HepG2 (cell line): ENCODE measurements around the gene PSKH1. TPM values are rescaled to one million over a fixed set of nuclear protein-coding genes. Genes with fewer than 3 reads are reported as not detected.

Source experiments
- ATM ChIP-seq: fragments of 450-650 bp; IDR thresholded peaks from 2 replicates; pipeline ENCODE4 v1.7.1; 2017; ENCODE audit warnings: mild to moderate bottlenecking, borderline replicate concordance
- BATF2 ChIP-seq: sonication (generic); formaldehyde crosslinking; IDR thresholded peaks from 2 replicates; pipeline ENCODE4 v1.8.0; 2022; ENCODE audit warnings: mild to moderate bottlenecking, missing genetic modification reagents, moderate library complexity
- CENPBD1 ChIP-seq: sonication (generic); formaldehyde crosslinking; IDR thresholded peaks from 2 replicates; pipeline ENCODE4 v1.8.0; 2022; ENCODE audit warnings: missing genetic modification reagents, low read depth, mild to moderate bottlenecking, borderline replicate concordance
- ELF3 ChIP-seq: IDR thresholded peaks from 2 replicates; pipeline ENCODE4 v1.6.1; 2016; ENCODE audit warnings: missing genetic modification reagents, missing compliant biosample characterization
- GLI4 ChIP-seq: sonication (generic); formaldehyde crosslinking; IDR thresholded peaks from 2 replicates; pipeline ENCODE4 v1.5.1; 2020; ENCODE audit warnings: missing genetic modification reagents, mild to moderate bottlenecking, moderate library complexity, borderline replicate concordance
- GRHL1 ChIP-seq: sonication (generic); formaldehyde crosslinking; conservative IDR thresholded peaks from 2 replicates; pipeline ENCODE4 v1.8.0; 2022; ENCODE audit warnings: missing genetic modification reagents
- IRF2 ChIP-seq: IDR thresholded peaks from 2 replicates; pipeline ENCODE4 v1.6.1; 2018; ENCODE audit warnings: missing genetic modification reagents, missing compliant biosample characterization
- NFYB ChIP-seq: sonication (generic); formaldehyde crosslinking; IDR thresholded peaks from 2 replicates; pipeline ENCODE4 v1.4.0; 2020; ENCODE audit warnings: missing genetic modification reagents
- NPAS2 ChIP-seq: sonication (generic); formaldehyde crosslinking; IDR thresholded peaks from 2 replicates; pipeline ENCODE4 v1.8.0; 2022; ENCODE audit warnings: mild to moderate bottlenecking, missing genetic modification reagents, borderline replicate concordance
- PHB2 ChIP-seq: fragments of 450-650 bp; IDR thresholded peaks from 2 replicates; pipeline ENCODE4 v1.6.1; 2018; ENCODE audit not compliant: partially characterized antibody
- SETDB1 ChIP-seq: sonication (generic); formaldehyde crosslinking; IDR thresholded peaks from 2 replicates; pipeline ENCODE4 v1.5.1; 2020; ENCODE audit warnings: missing genetic modification reagents, mild to moderate bottlenecking, borderline replicate concordance
- TBP ChIP-seq: sonication (generic); formaldehyde crosslinking; IDR thresholded peaks from 2 replicates; pipeline ENCODE4 v1.5.0; 2020; ENCODE audit warnings: missing genetic modification reagents
- TP53 ChIP-seq: sonication (generic); formaldehyde crosslinking; conservative IDR thresholded peaks from 2 replicates; pipeline ENCODE4 v1.4.0; 2020; ENCODE audit warnings: missing genetic modification reagents
- ZNF10 ChIP-seq: sonication (generic); formaldehyde crosslinking; IDR thresholded peaks from 2 replicates; pipeline ENCODE4 v1.4.0; 2020; ENCODE audit warnings: mild to moderate bottlenecking, low read depth, missing genetic modification reagents, borderline replicate concordance
- ZNF367 ChIP-seq: sonication (generic); formaldehyde crosslinking; IDR thresholded peaks from 2 replicates; pipeline ENCODE4 v1.4.0; 2020; ENCODE audit warnings: missing genetic modification reagents, borderline replicate concordance
- ZNF563 ChIP-seq: sonication (generic); formaldehyde crosslinking; IDR thresholded peaks from 2 replicates; pipeline ENCODE4 v1.8.0; 2022; ENCODE audit warnings: mild to moderate bottlenecking, moderate library complexity, missing genetic modification reagents
- ZNF691 ChIP-seq: sonication (generic); formaldehyde crosslinking; IDR thresholded peaks from 2 replicates; pipeline ENCODE4 v1.4.0; 2020; ENCODE audit warnings: missing genetic modification reagents, low read depth, mild to moderate bottlenecking, borderline replicate concordance
- ZNF788 ChIP-seq: sonication (generic); formaldehyde crosslinking; IDR thresholded peaks from 2 replicates; pipeline ENCODE4 v1.5.0; 2020; ENCODE audit warnings: mild to moderate bottlenecking, missing genetic modification reagents, borderline replicate concordance
- polyA plus RNA-seq, 8 experiments: library from polyadenylated mRNA; depleted of rRNA in 3 of 8; stranded (reverse) in 7 of 8; unstranded in 1 of 8; fragments of >200 nt; fragmentation: Illumina TruSeq in 4 of 8; extraction: Trizol in 4 of 8; gene quantifications; 2 replicates each; pipeline versions ENCODE4 v1.2.1 to v1.2.3, GENCODE V29; 2011 to 2016; ENCODE audit warnings: low read depth in 4 of 8, missing spikeins in 1 of 8, mixed read lengths in 1 of 8; ENCODE audit not compliant: insufficient read depth in 1 of 8
- total RNA-seq, 5 experiments: library from RNA; depleted of rRNA; stranded (reverse); fragments of >200 nt; fragmentation: Illumina TruSeq; extraction: Trizol; gene quantifications; 2 replicates each; pipeline ENCODE4 v1.2.3, GENCODE V29; 2016; ENCODE audit warnings: low read depth in 1 of 5
- TF ChIP-seq, protein P1 (sequence below): sonication (generic); formaldehyde crosslinking; IDR thresholded peaks from 2 replicates; pipeline ENCODE4 v1.4.0; 2020; ENCODE audit warnings: missing genetic modification reagents
- TF ChIP-seq, protein P2 (sequence below): sonication (generic); formaldehyde crosslinking; IDR thresholded peaks from 2 replicates; pipeline ENCODE4 v1.5.0; 2020; ENCODE audit warnings: mild to moderate bottlenecking, missing genetic modification reagents, moderate library complexity

PSKH1 gene
- total and polyA plus RNA-seq, 2 of the 13 experiments (the other 11 are each of a cell fraction or from before 2014, with no cell fraction given) = 8.4 to 19.1 TPM

- TF ChIP-seq ZNF788 = peak; percentile 67; the same call in 1 of the 2 replicates
- no peak for TF ChIP-seq ZNF10
- peak; percentile 82; the same call in 1 of the 2 replicates for TF ChIP-seq ZNF691 (CRISPR knock-in tag)
- TF ChIP-seq CENPBD1 (CRISPR knock-in tag) = no peak
- TF ChIP-seq IRF2 = peak; percentile 83; the same call in 1 of the 2 replicates
- TF ChIP-seq ATM = no peak
- TF ChIP-seq BATF2 (CRISPR knock-in tag) = 0 out of 2 replicates have a peak, but pooled peaks have one; percentile 22
- peak; percentile 49 for TF ChIP-seq NFYB (CRISPR knock-in tag)
- TF ChIP-seq GLI4 = peak; percentile 9; the same call in 1 of the 2 replicates
- no peak for TF ChIP-seq NPAS2 (CRISPR knock-in tag)
- no peak for TF ChIP-seq PHB2
- TF ChIP-seq, protein P1, sequence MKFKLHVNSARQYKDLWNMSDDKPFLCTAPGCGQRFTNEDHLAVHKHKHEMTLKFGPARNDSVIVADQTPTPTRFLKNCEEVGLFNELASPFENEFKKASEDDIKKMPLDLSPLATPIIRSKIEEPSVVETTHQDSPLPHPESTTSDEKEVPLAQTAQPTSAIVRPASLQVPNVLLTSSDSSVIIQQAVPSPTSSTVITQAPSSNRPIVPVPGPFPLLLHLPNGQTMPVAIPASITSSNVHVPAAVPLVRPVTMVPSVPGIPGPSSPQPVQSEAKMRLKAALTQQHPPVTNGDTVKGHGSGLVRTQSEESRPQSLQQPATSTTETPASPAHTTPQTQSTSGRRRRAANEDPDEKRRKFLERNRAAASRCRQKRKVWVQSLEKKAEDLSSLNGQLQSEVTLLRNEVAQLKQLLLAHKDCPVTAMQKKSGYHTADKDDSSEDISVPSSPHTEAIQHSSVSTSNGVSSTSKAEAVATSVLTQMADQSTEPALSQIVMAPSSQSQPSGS (CRISPR knock-in tag) = peak; percentile 95
- peak; percentile 72 for TF ChIP-seq ELF3 (CRISPR knock-in tag)
- no peak for TF ChIP-seq SETDB1
- 0 out of 2 replicates have a peak, but pooled peaks have one; percentile 28 for TF ChIP-seq TP53 (CRISPR knock-in tag)
- TF ChIP-seq, protein P2, sequence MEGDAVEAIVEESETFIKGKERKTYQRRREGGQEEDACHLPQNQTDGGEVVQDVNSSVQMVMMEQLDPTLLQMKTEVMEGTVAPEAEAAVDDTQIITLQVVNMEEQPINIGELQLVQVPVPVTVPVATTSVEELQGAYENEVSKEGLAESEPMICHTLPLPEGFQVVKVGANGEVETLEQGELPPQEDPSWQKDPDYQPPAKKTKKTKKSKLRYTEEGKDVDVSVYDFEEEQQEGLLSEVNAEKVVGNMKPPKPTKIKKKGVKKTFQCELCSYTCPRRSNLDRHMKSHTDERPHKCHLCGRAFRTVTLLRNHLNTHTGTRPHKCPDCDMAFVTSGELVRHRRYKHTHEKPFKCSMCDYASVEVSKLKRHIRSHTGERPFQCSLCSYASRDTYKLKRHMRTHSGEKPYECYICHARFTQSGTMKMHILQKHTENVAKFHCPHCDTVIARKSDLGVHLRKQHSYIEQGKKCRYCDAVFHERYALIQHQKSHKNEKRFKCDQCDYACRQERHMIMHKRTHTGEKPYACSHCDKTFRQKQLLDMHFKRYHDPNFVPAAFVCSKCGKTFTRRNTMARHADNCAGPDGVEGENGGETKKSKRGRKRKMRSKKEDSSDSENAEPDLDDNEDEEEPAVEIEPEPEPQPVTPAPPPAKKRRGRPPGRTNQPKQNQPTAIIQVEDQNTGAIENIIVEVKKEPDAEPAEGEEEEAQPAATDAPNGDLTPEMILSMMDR (CRISPR knock-in tag) = peak; percentile 13; the same call in 1 of the 2 replicates
- TF ChIP-seq ZNF367 (CRISPR knock-in tag) = no peak
- TF ChIP-seq GRHL1 (CRISPR knock-in tag) = no peak
- no peak; the same call in 1 of the 2 replicates for TF ChIP-seq TBP (CRISPR knock-in tag)
- TF ChIP-seq ZNF563 (CRISPR knock-in tag) = no peak; the same call in 1 of the 2 replicates
Measured at GRCh38 chr16:67968400-67969253, 75.6 kb downstream of the PSKH1 start, which contains the start of gene SLC12A4 (continued).
